Effector memory CD4-positive, alpha-beta T cell (primary cell): ENCODE results near the gene TULP4.
"Not testable (repeated sequence)": the region's sequence is repeated elsewhere in the genome, so short reads cannot be mapped to it uniquely, and the experiment has no call there.

Source experiments
- DNase-seq, 3 donors: peaks; one replicate each; pipeline ENCODE4 v3.0.0-alpha.2; 2020
- H3K27ac ChIP-seq: 2 replicates; pipeline ENCODE4 v1.7.0; 2013; ENCODE audit warnings: mild to moderate bottlenecking, low read length, moderate library complexity; ENCODE audit not compliant: insufficient read depth, poor library complexity, severe bottlenecking
- H3K27me3 ChIP-seq: replicated peaks from 2 replicates; pipeline ENCODE4 v1.7.0; 2013; ENCODE audit warnings: mild to moderate bottlenecking, low read length; ENCODE audit not compliant: insufficient read depth, control insufficient read depth, poor library complexity, severe bottlenecking
- H3K36me3 ChIP-seq: 2 replicates; pipeline ENCODE4 v1.7.0; 2013; ENCODE audit warnings: mild to moderate bottlenecking, low read length, moderate library complexity; ENCODE audit not compliant: control insufficient read depth, insufficient read depth
- H3K4me1 ChIP-seq: 2 replicates; pipeline ENCODE4 v1.7.0; 2013; ENCODE audit warnings: low read length, mild to moderate bottlenecking; ENCODE audit not compliant: control insufficient read depth, insufficient read depth, poor library complexity, severe bottlenecking
- H3K4me3 ChIP-seq: 2 replicates; pipeline ENCODE4 v1.7.0; 2013; ENCODE audit warnings: low read length, low read depth, mild to moderate bottlenecking; ENCODE audit not compliant: insufficient read depth, poor library complexity, severe bottlenecking
- H3K9me3 ChIP-seq: 2 replicates; pipeline ENCODE4 v1.7.0; 2013; ENCODE audit warnings: mild to moderate bottlenecking, low read length, moderate library complexity; ENCODE audit not compliant: control insufficient read depth

Gene TULP4

DNA sequence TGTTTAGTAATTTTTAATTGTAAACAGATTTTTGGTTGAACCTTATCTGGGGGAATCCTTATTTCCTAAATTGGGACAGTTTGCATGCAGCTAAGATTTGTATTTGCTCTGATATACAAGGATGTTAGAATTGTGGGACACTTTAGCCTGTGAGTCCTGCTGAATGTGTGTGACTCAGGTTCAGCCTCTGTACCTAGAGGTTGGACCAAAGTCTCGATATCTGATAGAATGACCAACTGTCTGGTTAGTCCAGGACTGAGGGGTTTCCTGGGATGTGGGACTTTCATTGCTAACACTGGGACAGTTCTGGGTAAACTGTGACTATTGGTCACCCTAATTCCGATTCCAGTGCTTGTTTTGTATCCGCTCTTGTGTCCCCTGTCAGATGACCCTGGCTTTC, 20.2 kb upstream of the TULP4 start:
- no peak overlapping the region for H3K27ac ChIP-seq
- no peak overlapping the region for H3K4me3 ChIP-seq
- peaks cover 2% of the 10 kb centered on the region for H3K36me3 ChIP-seq
- H3K27me3 ChIP-seq, result no peaks in the 10 kb centered on the region
- no peaks in the 10 kb centered on the region for H3K4me1 ChIP-seq
- no peaks in the 10 kb centered on the region for H3K9me3 ChIP-seq
- DNase-seq, result no peak

DNA sequence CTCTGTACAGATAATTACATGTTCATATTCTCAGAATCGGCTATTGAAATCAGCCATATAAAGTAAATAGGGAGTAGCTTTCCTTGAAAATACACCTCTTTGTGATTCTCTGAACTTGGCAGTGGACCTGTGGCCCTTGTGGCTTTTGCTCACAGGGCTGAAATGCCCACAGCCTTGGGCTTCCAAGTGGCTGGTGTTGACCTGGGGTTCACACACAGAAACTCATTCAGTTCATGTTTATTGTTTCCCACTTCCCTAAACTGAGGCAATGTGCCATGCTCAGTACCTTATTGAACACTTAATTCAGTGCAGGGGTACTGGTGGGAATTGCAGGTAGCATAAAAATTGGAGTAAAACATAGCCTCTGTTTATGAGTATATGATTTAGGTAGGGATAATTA, 19.1 kb upstream of the TULP4 start:
- Histone ChIP-seq H3K27me3 (no peaks in the 10 kb centered on the region), H3K27ac (no peak overlapping the region), H3K4me1 (no peaks in the 10 kb centered on the region), H3K9me3 (no peaks in the 10 kb centered on the region), H3K4me3 (no peak overlapping the region), H3K36me3 (peaks cover 2% of the 10 kb centered on the region)
- no peak for DNase-seq

DNA sequence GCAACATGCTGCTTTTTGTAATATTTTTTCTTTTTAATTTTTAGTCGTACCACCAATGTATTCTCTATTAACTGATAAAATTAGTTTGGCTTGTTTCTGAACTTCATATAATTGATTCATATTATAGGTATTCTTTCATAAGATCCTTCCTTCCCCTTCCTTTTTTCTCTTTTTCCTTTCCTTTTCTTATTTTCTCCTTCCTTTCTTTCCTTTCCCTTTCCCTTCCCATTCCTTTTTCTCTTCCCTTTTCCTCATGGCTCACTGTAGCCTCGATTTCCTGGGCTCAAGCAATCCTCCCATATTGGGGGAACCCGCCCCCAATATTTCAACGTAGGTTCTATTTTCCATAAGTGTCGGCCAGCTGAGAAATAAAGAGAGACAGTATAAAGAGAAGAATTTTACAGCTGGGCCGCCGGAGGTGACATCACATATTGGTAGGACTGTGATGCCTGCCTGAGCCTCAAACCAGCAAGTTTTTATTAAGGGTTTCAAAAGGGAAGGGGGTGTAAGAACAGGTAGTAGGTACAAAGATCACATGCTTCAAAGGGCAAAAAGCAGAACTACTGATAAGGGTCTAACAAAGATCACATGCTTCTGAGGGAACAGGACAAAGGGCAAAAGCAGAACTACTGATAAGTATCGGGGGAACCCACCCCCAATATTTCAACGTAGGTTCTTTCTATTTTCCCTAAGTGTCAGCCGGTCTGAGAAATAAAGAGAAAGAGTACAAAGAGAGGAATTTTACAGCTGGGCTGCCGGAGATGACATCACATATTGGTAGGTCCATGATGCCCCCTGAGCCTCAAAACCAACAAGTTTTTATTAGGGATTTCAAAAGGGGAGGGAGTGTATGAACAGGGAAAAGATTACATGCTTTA, 16.1 kb upstream of the TULP4 start:
- not testable (repeated sequence) for H3K27me3 ChIP-seq, H3K4me1 ChIP-seq, H3K27ac ChIP-seq, H3K9me3 ChIP-seq, H3K36me3 ChIP-seq, H3K4me3 ChIP-seq, DNase-seq

DNA sequence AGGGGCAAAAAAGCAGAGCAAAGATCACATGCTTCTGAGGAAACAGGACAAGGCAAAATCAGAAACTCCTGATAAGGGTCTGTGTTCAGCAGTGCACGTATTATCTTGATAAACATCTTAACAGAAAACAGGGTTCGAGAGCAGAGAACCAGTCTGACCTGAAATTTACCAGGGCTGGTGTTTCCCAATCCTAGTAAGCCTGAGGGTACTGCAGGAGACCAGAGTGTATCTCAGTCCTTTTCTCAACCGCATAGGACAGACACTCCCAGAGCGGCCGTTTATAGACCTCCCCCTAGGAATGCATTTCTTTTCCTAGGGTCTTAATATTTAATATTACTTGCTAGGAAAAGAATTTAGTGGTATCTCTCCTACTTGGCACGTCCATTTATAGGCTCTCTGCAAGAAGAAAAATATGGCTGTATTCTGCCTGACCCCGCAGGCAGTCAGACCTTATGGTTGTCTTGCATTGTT, 15.4 kb upstream of the TULP4 start:
- H3K27me3 ChIP-seq, H3K4me3 ChIP-seq, H3K27ac ChIP-seq, H3K36me3 ChIP-seq, DNase-seq, H3K9me3 ChIP-seq, H3K4me1 ChIP-seq: not testable (repeated sequence)

DNA sequence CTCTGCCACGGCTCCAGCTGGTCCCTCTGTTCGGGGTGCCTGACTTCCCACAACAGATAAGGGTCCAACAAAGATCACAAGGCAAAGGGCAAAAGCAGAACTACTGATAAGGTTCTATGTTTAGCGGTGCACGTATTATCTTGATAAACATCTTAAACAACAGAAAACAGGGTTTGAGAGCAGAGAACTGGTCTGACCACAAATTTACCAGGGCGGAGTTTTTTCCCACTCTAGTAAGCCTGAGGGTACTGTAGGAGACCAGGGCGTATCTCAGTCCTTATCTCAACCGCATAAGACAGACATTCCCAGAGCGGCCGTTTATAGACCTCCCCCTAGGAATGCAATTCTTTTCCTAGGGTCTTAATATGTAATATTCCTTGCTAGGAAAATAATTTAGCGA, 14.6 kb upstream of the TULP4 start:
- H3K36me3 ChIP-seq, H3K4me1 ChIP-seq, H3K4me3 ChIP-seq, H3K27me3 ChIP-seq, DNase-seq, H3K27ac ChIP-seq, H3K9me3 ChIP-seq: not testable (repeated sequence)

DNA sequence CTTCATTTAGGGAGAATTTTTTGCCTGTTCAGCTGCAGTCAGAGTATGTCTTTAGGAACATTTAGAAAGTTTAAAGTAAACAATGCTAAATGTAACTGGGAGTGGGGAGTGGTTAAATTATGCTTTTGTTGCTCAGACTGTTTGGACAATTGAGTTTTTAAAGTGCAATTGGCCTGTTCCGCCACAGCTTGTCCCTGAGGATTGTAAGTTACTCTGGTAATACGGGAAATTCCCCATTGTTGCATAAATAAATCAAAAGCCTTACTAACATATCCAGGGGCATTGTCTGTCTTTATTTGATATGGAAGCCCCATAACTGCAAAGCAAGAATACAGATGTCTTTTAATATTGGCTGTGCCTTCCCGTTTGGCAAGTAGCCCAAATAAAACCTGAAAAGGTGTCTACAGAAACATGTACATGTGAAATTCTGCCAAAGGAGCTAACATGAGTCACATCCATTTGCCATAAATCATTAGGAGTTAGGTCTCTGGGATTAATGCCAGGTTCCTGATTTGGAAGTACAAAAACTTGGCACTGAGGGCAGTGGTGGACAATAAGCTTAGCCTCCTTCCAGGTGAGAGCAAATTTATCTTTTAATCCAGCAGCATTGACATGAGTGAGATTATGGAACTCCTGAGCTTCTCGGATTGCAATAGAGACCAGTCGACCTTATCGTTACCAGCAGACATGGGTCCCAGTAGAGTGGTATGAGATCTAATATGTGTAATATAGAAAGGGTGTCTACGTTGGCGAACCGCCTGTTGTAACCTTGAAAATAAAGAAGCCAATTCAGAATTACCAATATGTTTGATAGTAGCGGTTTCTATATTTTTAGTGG, 11.7 kb upstream of the TULP4 start:
- H3K9me3 ChIP-seq, H3K27ac ChIP-seq, H3K36me3 ChIP-seq, H3K4me1 ChIP-seq, H3K4me3 ChIP-seq, DNase-seq, H3K27me3 ChIP-seq: not testable (repeated sequence)

DNA sequence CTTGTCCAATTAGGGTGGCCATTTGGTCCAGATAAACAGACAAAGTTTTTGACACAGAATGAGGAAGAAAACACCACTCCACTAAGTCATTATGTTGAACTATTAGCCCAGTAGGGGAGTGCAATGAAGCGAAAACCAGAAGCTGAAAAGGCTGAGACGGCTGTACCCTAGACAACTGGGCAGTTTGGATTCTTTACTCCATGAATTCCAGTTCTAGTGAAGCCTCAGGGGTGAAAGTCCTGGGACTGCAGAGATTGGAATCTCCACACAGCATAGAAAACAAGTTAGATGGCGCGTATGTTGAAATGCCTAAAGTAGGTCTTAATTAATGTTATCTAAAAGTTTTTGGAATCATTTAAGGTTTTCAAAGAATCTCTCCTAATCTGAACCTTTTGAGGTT, 10.7 kb upstream of the TULP4 start:
- H3K27me3 ChIP-seq, H3K9me3 ChIP-seq, H3K4me1 ChIP-seq, DNase-seq, H3K36me3 ChIP-seq, H3K4me3 ChIP-seq, H3K27ac ChIP-seq: not testable (repeated sequence)

DNA sequence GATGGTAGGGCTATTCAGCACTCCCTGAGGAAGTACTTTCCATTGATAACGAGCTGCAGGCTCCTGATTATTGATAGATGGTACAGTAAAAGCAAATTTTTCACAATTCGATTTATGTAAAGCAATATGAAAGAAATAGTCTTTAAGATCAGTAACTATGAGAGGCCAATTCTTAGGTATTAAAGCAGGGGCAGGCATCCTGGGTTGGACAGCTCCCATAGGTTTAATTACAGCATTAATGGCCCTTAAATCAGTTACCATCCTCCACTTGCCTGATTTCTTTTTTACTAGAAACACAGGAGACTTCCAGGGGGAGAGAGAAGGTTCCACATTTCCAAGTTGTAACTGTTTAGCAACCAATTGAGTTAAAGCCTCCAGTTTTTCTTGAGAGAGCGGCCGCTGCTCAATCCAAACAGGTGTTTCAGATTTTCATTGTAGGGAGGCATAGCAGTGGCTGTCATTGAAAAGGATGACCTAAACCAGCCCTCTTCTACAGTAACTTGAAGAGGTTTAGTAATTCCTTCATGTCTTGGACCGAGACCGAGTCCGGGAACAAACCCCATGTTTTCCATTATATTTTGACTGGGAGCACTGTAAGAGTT, 10.0 kb upstream of the TULP4 start:
- not testable (repeated sequence) for H3K4me1 ChIP-seq, DNase-seq, H3K9me3 ChIP-seq, H3K27ac ChIP-seq, H3K27me3 ChIP-seq, H3K36me3 ChIP-seq, H3K4me3 ChIP-seq

DNA sequence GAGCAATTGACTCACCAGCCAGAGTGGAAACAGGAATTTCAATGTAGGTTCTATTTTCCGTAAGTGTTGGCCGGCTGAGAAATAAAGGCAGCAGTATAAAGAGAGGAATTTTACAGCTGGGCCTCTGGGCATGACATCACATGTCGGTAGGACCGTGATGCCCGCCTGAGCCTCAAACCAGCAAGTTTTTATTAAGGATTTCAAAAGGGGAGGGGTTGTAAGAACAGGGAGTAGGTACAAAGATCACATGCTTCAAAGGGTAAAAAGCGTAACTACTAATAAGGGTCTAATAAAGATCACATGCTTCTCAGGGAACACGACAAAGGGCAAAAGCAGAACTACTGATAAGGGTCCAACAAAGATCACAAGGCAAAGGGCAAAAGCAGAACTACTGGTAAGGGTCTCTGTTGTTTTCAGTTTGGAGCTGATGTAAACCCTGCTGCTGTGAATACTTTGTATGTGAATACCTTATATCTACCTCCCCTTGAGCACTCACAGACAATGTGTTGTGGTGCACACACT, 9.0 kb upstream of the TULP4 start:
- Histone ChIP-seq H3K9me3 (no peaks in the 10 kb centered on the region), H3K36me3 (no peaks in the 10 kb centered on the region), H3K4me1 (no peaks in the 10 kb centered on the region), H3K4me3 (no peak overlapping the region), H3K27me3 (no peaks in the 10 kb centered on the region), H3K27ac (no peak overlapping the region)
- no peak for DNase-seq
